Spleen (tissue), 11 donors: ENCODE results near the gene RANBP1. TPM values are rescaled to one million over a fixed set of nuclear protein-coding genes. Genes with fewer than 3 reads are reported as not detected.

Experiments
- DNase-seq: peaks from one replicate; pipeline ENCODE4 v3.0.0-alpha.2; 2020
- H3K27ac ChIP-seq, 8 donors: fragments of 200-600 bp; sonication (generic) in 7 of 8; 1 replicate in 4 of 8; 2 replicates in 4 of 8; pipeline versions ENCODE4 v1.5.0 to v1.8.0; 2016 to 2021; ENCODE audit warnings: inconsistent platforms in 4 of 8, mild to moderate bottlenecking in 4 of 8, moderate library complexity in 1 of 8
- H3K27me3 ChIP-seq, 7 donors: fragments of 200-600 bp; sonication (generic) in 6 of 7; replicated peaks in 1 of 7; 1 replicate in 4 of 7; 2 replicates in 3 of 7; pipeline versions ENCODE4 v1.5.0 to v1.8.0; 2016 to 2021; ENCODE audit warnings: inconsistent platforms in 3 of 7, mild to moderate bottlenecking in 1 of 7
- H3K36me3 ChIP-seq, 6 donors: fragments of 200-600 bp; sonication (generic) in 5 of 6; 1 replicate in 4 of 6; 2 replicates in 2 of 6; pipeline versions ENCODE4 v1.5.0 to v1.8.0; 2016 to 2021; ENCODE audit warnings: inconsistent platforms in 2 of 6
- H3K4me1 ChIP-seq, 6 donors: fragments of 200-600 bp; sonication (generic) in 5 of 6; 1 replicate in 3 of 6; 2 replicates in 3 of 6; pipeline versions ENCODE4 v1.5.0 to v1.8.0; 2016 to 2021; ENCODE audit warnings: inconsistent platforms in 3 of 6
- H3K4me3 ChIP-seq, 8 donors: fragments of 200-600 bp; sonication (generic) in 7 of 8; 1 replicate in 4 of 8; 2 replicates in 4 of 8; pipeline versions ENCODE4 v1.5.0 to v1.8.0; 2016 to 2021; ENCODE audit warnings: inconsistent platforms in 4 of 8, mild to moderate bottlenecking in 4 of 8, moderate library complexity in 2 of 8
- H3K9me3 ChIP-seq, 8 donors: fragments of 200-600 bp; sonication (generic) in 7 of 8; 1 replicate in 4 of 8; 2 replicates in 4 of 8; pipeline versions ENCODE4 v1.5.0 to v1.8.0; 2016 to 2021; ENCODE audit warnings: inconsistent platforms in 4 of 8
- CTCF ChIP-seq, 11 experiments: fragments of 200-600 bp in 7 of 11; fragments of 450-650 bp in 4 of 11; sonication (generic) in 4 of 11; IDR thresholded peaks in 8 of 11; conservative IDR thresholded peaks in 3 of 11; 1 replicate in 7 of 11; 2 replicates in 4 of 11; pipeline versions ENCODE4 v1.4.0 to v1.8.0; 2016 to 2021; ENCODE audit warnings: antibody characterized with exemption in 11 of 11, inconsistent platforms in 4 of 11, mild to moderate bottlenecking in 1 of 11
- POLR2A ChIP-seq, 3 donors: fragments of 450-650 bp; IDR thresholded peaks; one replicate each; pipeline ENCODE4 v1.5.1; 2017; ENCODE audit warnings: antibody characterized with exemption in 3 of 3, mild to moderate bottlenecking in 1 of 3
- POLR2AphosphoS5 ChIP-seq, 3 donors: sonication (generic); formaldehyde crosslinking; IDR thresholded peaks; one replicate each; pipeline ENCODE4 v1.5.1; 2017; ENCODE audit warnings: antibody characterized with exemption in 3 of 3
- WGBS, 5 donors: extraction: QIAGEN DNeasy Blood & Tissue Kit in 3 of 5; methylation state at CpG; one replicate each; pipeline versions ENCODE4 v1.1.5 to v1.1.7; 2013 to 2018; 5-methylcytosine and 5-hydroxymethylcytosine counted together
- intact Hi-C: fragments of 100-400 bp; cut with DNase I; formaldehyde crosslinking; loops from one replicate; pipeline ENCODE4 v1.15.0; 2023; ENCODE audit warnings: low total_unique reads
- polyA plus RNA-seq, 3 donors: library from polyadenylated mRNA; stranded (reverse); fragments of 200-250 nt; gene quantifications; one replicate each; pipeline ENCODE4 v1.2.1, GENCODE V29; 2013
- total RNA-seq, 7 donors: library from RNA; depleted of rRNA in 3 of 7; stranded (reverse); fragments of >200 nt in 3 of 7; fragmentation: NEBNext Ultra II Directional in 4 of 7; extraction: Animal tissue kit (Norgen Biotek cat#: 25700) in 4 of 7; gene quantifications; one replicate each; pipeline versions ENCODE4 v1.1.0 to v1.2.1, GENCODE V29; 2016 to 2021
- donor health status: healthy with polysubstance abuse.
- donor health status: DM: no; HTN: no; CAD: no; lungs with moderate emphysema.
- donor health status: DM: no; HTN: no; CAD: no.
- donor health status: Bipolar disorder and iron deficiency.
- donor health status: healthy.
- donor health status: DM: no; HTN: no; CAD: no.
- donor health status: DM: yes; HTN: yes; CAD: no.

RANBP1 gene
- total and polyA plus RNA-seq, 10 donors, result 52.6 to 111 (median 94.6) TPM

GRCh38 chr22:20148414-20148813, 32.5 kb downstream of the RANBP1 start:
- DNase-seq, result no peak
- intact Hi-C loops, result no loop called here
- Histone ChIP-seq H3K4me1 (peaks cover 0 to 13% (median 4%) of the 10 kb centered on the region in 6 donors), H3K27ac (no peak overlapping the region), H3K4me3 (no peak overlapping the region), H3K36me3 (peaks cover 0 to 30% (median 6%) of the 10 kb centered on the region in 6 donors), H3K9me3 (no peaks in the 10 kb centered on the region), H3K27me3 (no peaks in the 10 kb centered on the region)
- 80 to 98% (median 85%) methylated on average over 2 to 18 of the region's 18 CpGs for WGBS, 5 donors
- TF ChIP-seq POLR2AphosphoS5 (IDR thresholded peaks at IDR 0.05), result no peak
- no peak for TF ChIP-seq CTCF (IDR thresholded peaks at IDR 0.05 in 8 of 11, conservative IDR thresholded peaks at IDR 0.05 in 3 of 11)
- TF ChIP-seq POLR2A (IDR thresholded peaks at IDR 0.05), result no peak

DNA sequence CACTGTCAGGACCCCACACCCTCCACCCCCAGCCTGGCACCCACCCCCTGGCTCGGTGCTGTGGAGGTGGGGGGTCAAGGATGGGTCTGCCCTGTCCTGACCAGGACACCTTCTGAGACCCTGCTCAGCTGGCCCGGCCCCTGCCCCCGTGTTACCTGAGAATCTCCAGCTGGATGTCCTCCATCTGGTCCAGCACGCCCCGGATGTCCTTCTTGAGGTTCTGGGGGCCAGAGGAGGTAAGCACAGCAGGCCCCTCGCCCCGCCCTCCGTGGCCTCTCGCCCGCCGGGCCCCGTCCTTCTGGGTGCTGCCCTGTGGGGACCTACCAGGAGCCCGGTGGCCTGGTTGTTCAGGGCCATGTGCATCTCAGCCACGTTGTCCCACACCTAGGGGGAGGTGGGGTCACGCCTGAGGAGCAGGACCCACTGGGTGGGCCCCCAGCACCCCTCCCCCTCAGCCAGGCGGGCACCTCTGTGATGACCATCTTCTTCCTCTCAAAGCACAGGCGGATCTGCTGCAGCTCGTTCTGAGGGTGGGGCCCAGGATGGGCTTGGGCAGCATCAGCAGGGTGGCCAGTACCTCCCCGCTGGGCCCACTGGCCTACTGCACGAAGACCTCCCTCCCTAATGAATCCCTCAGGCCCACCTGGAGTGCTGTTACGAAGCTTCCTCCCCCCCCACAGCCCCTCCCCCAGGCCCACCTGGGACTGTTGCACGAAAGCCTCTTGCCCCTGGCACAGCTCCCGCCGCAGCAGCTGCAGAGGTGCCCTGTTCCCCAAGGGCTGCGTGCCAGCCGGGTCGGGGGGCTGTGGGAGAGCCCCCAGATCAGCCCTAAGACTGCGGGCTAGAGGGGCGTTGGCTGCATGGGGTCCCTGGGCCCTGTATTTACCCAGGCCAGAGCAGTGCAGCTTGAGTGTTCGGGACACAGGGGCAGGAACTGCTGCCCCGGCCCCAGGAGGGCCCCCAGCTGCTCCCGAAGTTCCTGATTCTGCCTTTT, 33.6 kb downstream of the RANBP1 start:
- Histone ChIP-seq H3K27ac (no peak overlapping the region), H3K4me1 (peaks cover 0 to 21% (median 6%) of the 10 kb centered on the region in 6 donors), H3K27me3 (peaks cover 0 to 4% (median 0%) of the 10 kb centered on the region in 7 donors), H3K4me3 (no peak overlapping the region), H3K36me3 (peaks cover 0 to 18% (median 0%) of the 10 kb centered on the region in 6 donors), H3K9me3 (no peaks in the 10 kb centered on the region)
- intact Hi-C loops, result no loop called here
- DNase-seq, result no peak
- WGBS, 5 donors, result 63 to 79% (median 68%) methylated on average over 24 to 32 of the region's 32 CpGs
- TF ChIP-seq POLR2A (IDR thresholded peaks at IDR 0.05) (no peak), POLR2AphosphoS5 (IDR thresholded peaks at IDR 0.05) (no peak), CTCF (IDR thresholded peaks at IDR 0.05 in 8 of 11, conservative IDR thresholded peaks at IDR 0.05 in 3 of 11) (no peak)

DNA sequence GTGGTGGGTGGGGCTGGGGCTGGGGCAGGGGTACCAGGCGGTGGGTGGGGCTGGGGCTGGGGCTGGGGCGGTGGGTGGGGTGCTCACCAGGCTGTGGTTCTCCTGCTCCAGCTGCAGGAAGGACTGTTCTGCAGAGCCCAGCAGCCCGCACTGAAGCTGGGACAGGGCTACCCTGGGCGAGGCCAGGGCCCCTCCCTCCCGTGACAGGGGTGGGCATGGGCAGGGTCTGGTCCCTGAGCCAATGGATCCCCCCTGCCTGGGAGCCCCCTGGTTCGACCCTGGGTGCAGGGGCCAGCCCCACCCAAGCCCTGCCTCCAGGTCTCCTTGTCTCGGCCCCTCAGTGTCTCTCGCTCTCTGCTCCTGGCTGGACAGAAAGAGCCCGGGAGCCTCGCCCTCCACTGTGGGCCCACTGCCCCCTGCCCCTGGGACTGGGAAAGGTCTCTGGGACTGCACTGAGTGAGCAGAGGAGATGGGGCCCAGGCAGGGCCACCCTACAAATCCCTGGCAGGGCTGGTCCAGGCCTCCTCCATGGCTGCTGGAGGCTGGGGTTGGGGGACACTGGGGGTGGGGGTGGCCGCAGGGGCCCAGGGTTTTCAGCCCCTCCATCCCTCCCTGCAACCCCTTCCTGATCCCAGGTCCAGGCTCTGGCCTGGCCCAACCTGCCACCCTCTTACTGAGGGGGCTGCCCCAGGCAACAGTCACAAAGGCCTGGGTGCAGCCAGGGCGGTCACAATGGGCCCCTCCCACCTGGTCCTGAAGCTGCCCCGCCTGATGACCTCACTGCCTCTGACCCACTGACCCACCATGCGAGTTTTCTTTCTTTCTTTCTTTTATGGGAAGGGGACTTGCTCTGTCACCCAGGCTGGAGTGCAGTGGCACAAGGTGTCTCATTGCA, 34.7 kb downstream of the RANBP1 start, which contains the start of gene CCDC188:
Gene CCDC188 (minus strand): TSS at position 675 of the 895 bp plus-strand sequence. CDS start 69 bp downstream, at position 606.
- Histone ChIP-seq H3K36me3 (peaks cover 0 to 8% (median 0%) of the 10 kb centered on the region in 6 donors), H3K4me1 (peaks cover under 1 to 31% (median 13%) of the 10 kb centered on the region in 6 donors), H3K9me3 (no peaks in the 10 kb centered on the region), H3K27ac (peak within 1 kb of the TSS in 2 of 8 donors; percentile 19 to 68), H3K27me3 (peaks cover 0 to 14% (median 0%) of the 10 kb centered on the region in 7 donors), H3K4me3 (no peak within 1 kb of the TSS)
- intact Hi-C loops, result no loop called here
- WGBS, 5 donors, result 64 to 82% (median 77%) methylated on average over 8 to 14 of the region's 14 CpGs
- no peak for DNase-seq
- TF ChIP-seq POLR2A (IDR thresholded peaks at IDR 0.05) (no peak), POLR2AphosphoS5 (IDR thresholded peaks at IDR 0.05) (no peak)

DNA sequence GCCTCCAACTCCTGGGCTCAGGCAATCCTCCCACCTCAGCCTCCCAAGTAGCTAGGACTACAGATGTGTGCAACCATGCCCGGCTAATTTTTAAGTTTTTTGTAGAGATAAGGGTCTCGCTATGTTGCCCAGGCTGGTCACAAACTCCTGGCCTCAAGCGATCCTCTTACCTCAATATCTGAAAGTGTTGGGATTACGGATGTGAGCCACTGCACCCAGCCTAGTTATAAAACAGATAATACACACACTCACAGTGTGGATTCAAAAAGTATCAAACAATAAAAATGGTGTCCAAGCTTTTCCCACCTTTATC, 35.3 kb downstream of the RANBP1 start:
- intact Hi-C loops, result no loop called here
- Histone ChIP-seq H3K4me3 (no peak overlapping the region), H3K27ac (no peak overlapping the region), H3K4me1 (peaks cover 4 to 36% (median 18%) of the 10 kb centered on the region in 6 donors), H3K27me3 (peaks cover 0 to 20% (median 0%) of the 10 kb centered on the region in 7 donors), H3K9me3 (no peaks in the 10 kb centered on the region), H3K36me3 (peaks cover 0 to 4% (median 0%) of the 10 kb centered on the region in 6 donors)
- DNase-seq, result no peak
- TF ChIP-seq CTCF (IDR thresholded peaks at IDR 0.05 in 8 of 11, conservative IDR thresholded peaks at IDR 0.05 in 3 of 11) (no peak), POLR2A (IDR thresholded peaks at IDR 0.05) (no peak), POLR2AphosphoS5 (IDR thresholded peaks at IDR 0.05) (no peak)
- WGBS, 5 donors, result 84 to 96% (median 91%) methylated on average over 4 of the region's 4 CpGs
